SU-DHL-6 (cell line): ENCODE measurements around the gene ATP2A3.

Experiments
- H2AFZ ChIP-seq: fragments of 200-600 bp; sonication (generic); 2 replicates; pipeline ENCODE4 v1.6.1; 2014; ENCODE audit warnings: low read depth, mild to moderate bottlenecking, moderate library complexity, mixed read lengths, antibody characterized with exemption, low read length; ENCODE audit not compliant: severe bottlenecking
- H3F3A ChIP-seq: fragments of 200-600 bp; shearing (Covaris generic); 2 replicates; pipeline ENCODE4 v1.6.0; 2016; ENCODE audit warnings: antibody characterized with exemption, mild to moderate bottlenecking; ENCODE audit not compliant: insufficient read depth
- H3K27ac ChIP-seq: fragments of 200-600 bp; sonication (generic); 2 replicates; pipeline ENCODE4 v1.5.1; 2016; ENCODE audit warnings: low read depth, mild to moderate bottlenecking, low read length, moderate library complexity, mixed read lengths
- H3K27me3 ChIP-seq: fragments of 200-600 bp; sonication (generic), shearing (Covaris generic); 2 replicates; pipeline ENCODE4 v1.6.0; 2014; ENCODE audit warnings: mild to moderate bottlenecking, low read length
- H3K36me3 ChIP-seq: fragments of 200-600 bp; sonication (generic); 2 replicates; pipeline ENCODE4 v1.6.1; 2014; ENCODE audit warnings: mild to moderate bottlenecking, low read length, mixed read lengths
- H3K4me2 ChIP-seq: fragments of 300-600, 200-600 bp; shearing (Covaris generic), sonication (generic); 2 replicates; pipeline ENCODE4 v1.6.0; 2014; ENCODE audit warnings: low read length, low read depth, mild to moderate bottlenecking; ENCODE audit not compliant: poor library complexity, severe bottlenecking
- H3K4me3 ChIP-seq: fragments of 200-600 bp; sonication (generic); 2 replicates; pipeline ENCODE4 v1.5.1; 2014; ENCODE audit warnings: antibody characterized with exemption, low read length, mild to moderate bottlenecking, mixed read lengths; ENCODE audit not compliant: insufficient read depth, poor library complexity, severe bottlenecking
- H3K79me2 ChIP-seq: fragments of 200-600 bp; sonication (generic); 2 replicates; pipeline ENCODE4 v1.6.1; 2014; ENCODE audit warnings: mild to moderate bottlenecking, low read length, moderate library complexity; ENCODE audit not compliant: insufficient read depth
- H3K9ac ChIP-seq: fragments of 200-600 bp; sonication (generic); 2 replicates; pipeline ENCODE4 v1.7.0; 2014; ENCODE audit warnings: mild to moderate bottlenecking, low read length
- H3K9me2 ChIP-seq: fragments of 200-600 bp; sonication (generic); replicated peaks from 2 replicates; pipeline ENCODE4 v1.6.1; 2014; ENCODE audit warnings: low read length; ENCODE audit not compliant: insufficient read depth
- H3K9me3 ChIP-seq: fragments of 200-600 bp; sonication (generic); 2 replicates; pipeline ENCODE4 v1.6.1; 2014; ENCODE audit warnings: low read length, mixed read lengths; ENCODE audit not compliant: insufficient read depth
- H4K20me1 ChIP-seq: fragments of 200-600 bp; sonication (generic); 2 replicates; pipeline ENCODE4 v1.6.1; 2014; ENCODE audit warnings: low read depth, mild to moderate bottlenecking, antibody characterized with exemption, low read length, moderate library complexity, mixed read lengths
- CTCF ChIP-seq: fragments of 200-600 bp; sonication (generic); IDR thresholded peaks from one replicate; pipeline ENCODE4 v1.5.1; 2017; ENCODE audit warnings: antibody characterized with exemption, mild to moderate bottlenecking, low read length, moderate library complexity; ENCODE audit not compliant: insufficient read depth, poor library complexity, severe bottlenecking
- EZH2phosphoT487 ChIP-seq: fragments of 200-600 bp; sonication (generic), shearing (Covaris generic); conservative IDR thresholded peaks from 2 replicates; pipeline ENCODE4 v1.6.1; 2018; ENCODE audit warnings: mild to moderate bottlenecking, antibody characterized with exemption, low read length, moderate library complexity, mixed read lengths

The ATP2A3 gene

GRCh38 chr17:3980381-3981014 lies 16.3 kb upstream of the ATP2A3 start:
- no peak overlapping the region for H3K27ac ChIP-seq
- no peak for TF ChIP-seq CTCF
- no peaks in the 10 kb centered on the region for H4K20me1 ChIP-seq
- H2AFZ ChIP-seq, result no peak overlapping the region
- H3K9ac ChIP-seq, result no peak overlapping the region
- no peaks in the 10 kb centered on the region for H3K27me3 ChIP-seq
- H3K4me2 ChIP-seq, result no peak overlapping the region
- H3K9me2 ChIP-seq, result no peaks in the 10 kb centered on the region
- H3K79me2 ChIP-seq, result no peaks in the 10 kb centered on the region
- H3K36me3 ChIP-seq, result no peaks in the 10 kb centered on the region
- H3F3A ChIP-seq, result no peaks in the 10 kb centered on the region
- no peaks in the 10 kb centered on the region for H3K9me3 ChIP-seq
- H3K4me3 ChIP-seq, result no peak overlapping the region

GRCh38 chr17:3979290-3979611 lies 15.0 kb upstream of the ATP2A3 start:
- H3F3A ChIP-seq, result no peaks in the 10 kb centered on the region
- H3K36me3 ChIP-seq, result no peaks in the 10 kb centered on the region
- no peaks in the 10 kb centered on the region for H3K9me3 ChIP-seq
- H4K20me1 ChIP-seq, result no peaks in the 10 kb centered on the region
- no peak overlapping the region for H3K9ac ChIP-seq
- H3K9me2 ChIP-seq, result no peaks in the 10 kb centered on the region
- TF ChIP-seq EZH2phosphoT487 (no peak), CTCF (no peak)
- no peaks in the 10 kb centered on the region for H3K79me2 ChIP-seq
- no peak overlapping the region for H3K4me2 ChIP-seq
- H3K4me3 ChIP-seq, result no peak overlapping the region
- peak overlapping the region; percentile 68 for H2AFZ ChIP-seq
- H3K27me3 ChIP-seq, result no peaks in the 10 kb centered on the region
- no peak overlapping the region for H3K27ac ChIP-seq

GRCh38 chr17:3978421-3979289 lies 14.4 kb upstream of the ATP2A3 start:
- no peaks in the 10 kb centered on the region for H3K36me3 ChIP-seq
- no peaks in the 10 kb centered on the region for H3K9me2 ChIP-seq
- no peaks in the 10 kb centered on the region for H4K20me1 ChIP-seq
- no peak overlapping the region for H3K4me2 ChIP-seq
- H3K27ac ChIP-seq, result no peak overlapping the region
- no peaks in the 10 kb centered on the region for H3K9me3 ChIP-seq
- no peak overlapping the region for H3K4me3 ChIP-seq
- TF ChIP-seq CTCF (no peak), EZH2phosphoT487 (no peak)
- H3K27me3 ChIP-seq, result no peaks in the 10 kb centered on the region
- H3K9ac ChIP-seq, result no peak overlapping the region
- H2AFZ ChIP-seq, result peak overlapping the region; percentile 68
- no peaks in the 10 kb centered on the region for H3F3A ChIP-seq
- no peaks in the 10 kb centered on the region for H3K79me2 ChIP-seq
